Mucosa of descending colon (tissue), 3 donors: ENCODE results near the gene DSTN. TPM values are rescaled to one million over a fixed set of nuclear protein-coding genes. Genes with fewer than 3 reads are reported as not detected.
A peak's percentile ranks its signal among the peaks of the same experiment; 100 is the strongest.

Experiments
- ATAC-seq: fragments of 200-7000 bp; cut with Tn5 transposase; one replicate; pipeline ENCODE4 v1.9.1; 2020; ENCODE audit warnings: mild to moderate bottlenecking, moderate library complexity
- DNase-seq, 3 donors: peaks; one replicate each; pipeline ENCODE4 v3.0.0-alpha.2; 2020
- H3K36me3 ChIP-seq: fragments of 200-600 bp; one replicate; pipeline ENCODE4 v1.8.0; 2021; ENCODE audit warnings: low read depth, mild to moderate bottlenecking
- H3K4me1 ChIP-seq: fragments of 200-600 bp; one replicate; pipeline ENCODE4 v1.8.0; 2021; ENCODE audit warnings: low read depth, mild to moderate bottlenecking
- H3K4me3 ChIP-seq: fragments of 200-600 bp; one replicate; pipeline ENCODE4 v1.8.0; 2021; ENCODE audit warnings: mild to moderate bottlenecking
- H3K9me3 ChIP-seq: fragments of 200-600 bp; one replicate; pipeline ENCODE4 v1.8.0; 2021; ENCODE audit warnings: mild to moderate bottlenecking
- intact Hi-C, 2 donors: fragments of 100-400 bp; cut with DNase I in 1 of 2; cut with micrococcal nuclease in 1 of 2; formaldehyde crosslinking; loops; one replicate each; pipeline versions ENCODE4 v1.11.0 to v1.11.1; 2022; cut with DNase I, micrococcal nuclease
- total RNA-seq, 3 donors: library from RNA; stranded (reverse); fragmentation: NEBNext Ultra II Directional in 2 of 3; extraction: Animal tissue kit (Norgen Biotek cat#: 25700) in 2 of 3; gene quantifications; one replicate each; pipeline versions ENCODE4 v1.2.1 to v1.2.4, GENCODE V29; 2021 to 2023
- TF ChIP-seq, protein P1 (sequence below): fragments of 200-600 bp; IDR thresholded peaks from one replicate; pipeline ENCODE4 v1.8.0; 2022; ENCODE audit warnings: antibody characterized with exemption, mild to moderate bottlenecking
- donor health status: DM: no; HTN: no; CAD: no; lungs with moderate emphysema.
- donor health status: DM: no; HTN: no; CAD: no.
- donor health status: DM: no; HTN: yes; CAD: no.

Gene DSTN
- total RNA-seq, 3 donors from 2014 or later = 261 to 946 (median 284) TPM

DNA sequence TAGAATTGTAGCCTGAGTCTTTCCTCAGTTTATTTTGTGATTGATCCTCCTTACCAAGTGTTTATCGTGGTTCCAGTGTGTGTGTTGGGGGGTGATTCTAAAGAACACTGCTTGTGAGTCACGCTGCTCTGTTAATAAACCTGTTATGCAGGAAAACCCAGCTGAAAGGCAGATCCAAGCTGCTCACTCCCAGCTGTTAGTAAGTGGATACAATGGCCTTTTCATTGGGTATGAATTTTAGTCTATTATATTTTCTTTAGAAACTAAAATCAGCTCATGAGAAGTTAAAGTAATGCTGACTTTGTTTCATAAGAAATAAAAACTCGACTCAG lies 12.2 kb upstream of the DSTN start:
- Histone ChIP-seq H3K4me3 (no peak overlapping the region), H3K36me3 (no peaks in the 10 kb centered on the region), H3K4me1 (peaks cover 24% of the 10 kb centered on the region), H3K9me3 (no peaks in the 10 kb centered on the region)
- ATAC-seq = peak; percentile 87
- DNase-seq = peak in 1 of 3 donors; percentile 40
- TF ChIP-seq, protein P1, sequence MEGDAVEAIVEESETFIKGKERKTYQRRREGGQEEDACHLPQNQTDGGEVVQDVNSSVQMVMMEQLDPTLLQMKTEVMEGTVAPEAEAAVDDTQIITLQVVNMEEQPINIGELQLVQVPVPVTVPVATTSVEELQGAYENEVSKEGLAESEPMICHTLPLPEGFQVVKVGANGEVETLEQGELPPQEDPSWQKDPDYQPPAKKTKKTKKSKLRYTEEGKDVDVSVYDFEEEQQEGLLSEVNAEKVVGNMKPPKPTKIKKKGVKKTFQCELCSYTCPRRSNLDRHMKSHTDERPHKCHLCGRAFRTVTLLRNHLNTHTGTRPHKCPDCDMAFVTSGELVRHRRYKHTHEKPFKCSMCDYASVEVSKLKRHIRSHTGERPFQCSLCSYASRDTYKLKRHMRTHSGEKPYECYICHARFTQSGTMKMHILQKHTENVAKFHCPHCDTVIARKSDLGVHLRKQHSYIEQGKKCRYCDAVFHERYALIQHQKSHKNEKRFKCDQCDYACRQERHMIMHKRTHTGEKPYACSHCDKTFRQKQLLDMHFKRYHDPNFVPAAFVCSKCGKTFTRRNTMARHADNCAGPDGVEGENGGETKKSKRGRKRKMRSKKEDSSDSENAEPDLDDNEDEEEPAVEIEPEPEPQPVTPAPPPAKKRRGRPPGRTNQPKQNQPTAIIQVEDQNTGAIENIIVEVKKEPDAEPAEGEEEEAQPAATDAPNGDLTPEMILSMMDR = no peak
- intact Hi-C loops = no loop called here

DNA sequence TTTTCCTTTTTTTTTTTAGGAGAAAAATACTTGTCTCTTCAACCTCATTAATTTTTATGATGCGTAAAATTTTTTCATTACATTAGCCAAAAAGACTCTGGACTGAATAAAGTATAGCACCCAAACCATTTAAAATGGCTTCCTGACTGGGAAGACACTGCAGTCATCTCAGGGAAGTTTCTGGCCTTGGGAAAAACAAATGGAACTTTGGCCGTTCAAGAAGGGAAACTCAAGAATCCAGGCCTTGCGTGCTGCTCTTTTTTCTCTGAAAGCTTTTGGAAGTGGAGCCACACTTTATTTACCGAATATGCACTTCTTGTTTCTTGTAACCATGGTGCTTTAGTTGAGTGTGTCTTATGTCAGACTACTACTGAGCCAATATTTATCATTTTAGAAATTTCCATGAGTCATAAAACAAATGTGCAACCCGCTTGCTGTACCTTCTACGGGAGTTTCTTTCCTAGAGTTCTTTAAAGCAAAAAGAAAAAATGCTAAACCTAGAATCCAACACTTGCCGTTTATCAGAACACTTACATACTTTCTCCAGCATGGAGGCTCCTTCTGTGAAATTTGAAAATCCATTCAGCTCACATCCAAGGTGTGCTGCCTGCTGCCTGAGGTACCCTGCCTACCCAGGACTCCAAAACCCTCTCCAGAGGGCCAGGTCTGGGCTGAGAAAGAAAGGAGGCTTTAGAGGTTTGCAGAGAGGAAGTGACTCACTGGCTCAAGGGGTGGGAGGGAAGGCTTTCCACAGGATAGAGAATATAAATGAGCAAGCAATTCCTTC lies 11.5 kb upstream of the DSTN start:
- Histone ChIP-seq H3K4me3 (no peak overlapping the region), H3K9me3 (no peaks in the 10 kb centered on the region), H3K4me1 (peaks cover 24% of the 10 kb centered on the region), H3K36me3 (no peaks in the 10 kb centered on the region)
- ATAC-seq (peak; percentile 76), DNase-seq (peak in 1 of 3 donors; percentile 44)
- TF ChIP-seq, protein P1 = no peak
- intact Hi-C loops = no loop called here

DNA sequence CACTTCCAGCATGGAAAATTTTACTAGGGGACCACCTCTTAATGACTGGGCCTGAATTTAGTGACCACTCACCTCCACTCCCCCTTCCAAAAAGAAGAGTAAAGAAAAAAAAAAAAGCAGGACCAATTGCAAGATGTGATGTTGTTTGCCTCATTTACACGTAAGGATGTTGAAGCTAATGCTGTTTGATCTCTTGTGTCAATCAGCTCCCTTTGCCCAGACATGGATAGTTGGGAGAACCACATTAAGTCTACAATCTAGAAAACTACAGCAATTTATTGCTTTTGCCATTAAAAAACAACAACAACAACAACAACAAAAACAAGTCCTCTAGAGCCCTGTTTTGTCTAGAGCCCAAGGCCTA lies 11.0 kb upstream of the DSTN start:
- ATAC-seq (no peak), DNase-seq (no peak)
- Histone ChIP-seq H3K36me3 (no peaks in the 10 kb centered on the region), H3K4me1 (peaks cover 24% of the 10 kb centered on the region), H3K9me3 (no peaks in the 10 kb centered on the region), H3K4me3 (no peak overlapping the region)
- TF ChIP-seq, protein P1 = no peak
- intact Hi-C loops = no loop called here

DNA sequence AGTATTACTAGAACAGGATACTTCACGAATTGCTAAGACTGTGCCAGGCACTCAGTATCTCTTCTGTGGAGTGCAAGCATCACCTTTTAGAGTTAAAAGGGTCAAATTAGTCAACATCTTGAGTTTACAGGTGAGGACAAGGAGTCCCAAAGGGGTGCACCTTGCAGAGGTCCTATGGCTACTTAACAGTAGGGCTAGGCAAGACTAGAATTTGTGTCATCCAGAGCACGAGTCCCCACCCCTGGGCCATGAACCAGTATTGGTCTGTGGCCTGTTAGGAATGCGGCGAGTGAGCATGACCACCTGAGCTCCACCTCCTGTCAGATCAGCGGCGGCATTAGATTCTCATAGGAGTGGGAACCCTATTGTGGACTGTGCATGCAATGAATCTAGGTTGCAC lies 10.5 kb upstream of the DSTN start:
- Histone ChIP-seq H3K4me3 (no peak overlapping the region), H3K9me3 (no peaks in the 10 kb centered on the region), H3K36me3 (no peaks in the 10 kb centered on the region), H3K4me1 (peaks cover 24% of the 10 kb centered on the region)
- intact Hi-C loops = no loop called here
- ATAC-seq (no peak), DNase-seq (no peak)
- TF ChIP-seq, protein P1 = no peak

DNA sequence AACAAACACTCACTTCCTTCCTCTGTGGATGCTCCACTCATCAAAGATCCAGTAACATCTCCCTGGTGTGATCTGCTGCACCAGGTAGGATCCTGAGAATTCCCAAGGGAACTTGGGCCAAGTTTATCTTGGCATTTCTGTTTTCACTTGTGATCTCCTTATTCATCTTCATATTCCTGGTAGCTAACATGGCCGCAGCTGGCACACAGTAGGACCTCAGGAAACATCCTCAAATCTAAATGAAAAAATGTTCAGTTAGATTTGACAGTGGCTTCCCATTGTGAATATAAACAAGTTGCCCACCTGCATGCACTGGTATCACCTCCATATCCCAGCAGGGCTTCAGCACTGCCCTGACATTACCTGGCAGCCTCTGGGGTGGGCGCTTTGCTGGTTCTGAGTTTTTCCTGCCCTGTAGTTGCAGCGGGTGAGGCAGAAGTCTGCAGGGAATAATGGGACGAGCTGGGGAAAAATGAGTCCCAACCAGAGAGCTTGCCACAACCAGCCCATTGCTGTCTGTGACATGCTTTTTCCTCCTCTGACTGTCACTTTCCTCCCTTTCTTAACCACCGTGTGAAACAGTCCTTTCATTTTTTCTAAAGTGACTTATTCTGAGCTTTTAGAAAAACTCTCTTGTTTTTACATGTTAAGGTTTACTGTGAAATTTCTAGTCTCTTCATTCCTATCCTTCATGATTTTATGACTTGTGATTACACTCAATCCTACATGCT lies 9.4 kb upstream of the DSTN start:
- TF ChIP-seq, protein P1 = no peak
- Histone ChIP-seq H3K4me1 (peaks cover 29% of the 10 kb centered on the region), H3K9me3 (no peaks in the 10 kb centered on the region), H3K36me3 (no peaks in the 10 kb centered on the region), H3K4me3 (no peak overlapping the region)
- DNase-seq (no peak), ATAC-seq (no peak)
- intact Hi-C loops = no loop called here
